ENCODE measurements around the gene CDK11A.

Gene CDK11A

GRCh38 chr1:1768249-1768992 lies 44.3 kb upstream of the CDK11A start:
- no peak overlapping the region for H3K27ac ChIP-seq (replicated peaks)
- DNase-seq (ENCODE audit: low read depth in 1 of 2, low spot score in 1 of 2) = no peak
- H3K27me3 ChIP-seq (ENCODE audit: insufficient read depth, poor library complexity, severe bottlenecking) = no peaks in the 10 kb centered on the region
- H3K4me3 ChIP-seq (replicated peaks; ENCODE audit: insufficient read depth, low read length) = no peak overlapping the region
- TF ChIP-seq REST (IDR thresholded peaks at IDR 0.05; ENCODE audit: insufficient replicate concordance, low read depth) (no peak), CTCF (IDR thresholded peaks at IDR 0.05; ENCODE audit: insufficient read depth, low read length) (no peak), SPI1 (IDR thresholded peaks at IDR 0.05; ENCODE audit: borderline replicate concordance, low read depth) (no peak), GABPA (IDR thresholded peaks at IDR 0.05; ENCODE audit: low read depth) (no peak), POLR2AphosphoS5 (IDR thresholded peaks at IDR 0.05; ENCODE audit: low read depth) (no peak)

DNA sequence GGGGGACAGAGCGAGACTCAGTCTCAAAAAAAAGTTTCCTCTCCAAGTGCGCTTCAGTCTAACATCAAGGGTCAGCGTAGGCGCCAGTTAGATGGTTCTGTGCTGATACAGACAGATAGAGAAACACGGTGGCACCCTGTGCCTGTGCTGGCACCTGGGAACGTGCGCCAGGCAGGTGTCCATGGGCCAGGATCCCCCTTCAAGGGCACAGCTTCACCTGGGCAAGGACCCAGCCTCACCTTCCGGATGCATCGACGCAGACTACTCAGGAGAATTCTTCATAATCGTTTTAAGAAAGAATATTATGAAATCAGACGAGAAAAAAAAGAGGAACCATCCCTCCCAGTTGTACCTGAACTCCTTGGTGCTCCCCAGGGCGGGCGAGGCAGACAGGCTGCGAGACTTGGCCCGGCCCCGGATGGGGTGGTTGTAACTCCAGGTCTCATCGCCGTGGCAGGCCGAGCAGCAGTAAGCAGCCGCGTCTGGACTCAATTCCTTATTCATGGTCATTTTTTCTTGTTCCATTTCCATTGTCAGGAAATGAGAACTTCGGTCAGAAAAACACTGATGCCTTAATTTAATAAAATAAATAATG lies 40.8 kb upstream of the CDK11A start:
- Histone ChIP-seq H3K4me3 (replicated peaks; ENCODE audit: insufficient read depth, low read length) (no peak overlapping the region), H3K27ac (replicated peaks) (peak overlapping the region; percentile 84), H3K27me3 (ENCODE audit: insufficient read depth, poor library complexity, severe bottlenecking) (no peaks in the 10 kb centered on the region)
- TF ChIP-seq SPI1 (IDR thresholded peaks at IDR 0.05; ENCODE audit: borderline replicate concordance, low read depth) (peak; percentile 26; the same call in 1 of the 2 replicates), GABPA (IDR thresholded peaks at IDR 0.05; ENCODE audit: low read depth) (no peak)
- peak; percentile 76 to 96 for DNase-seq (ENCODE audit: low read depth in 1 of 2, low spot score in 1 of 2)

DNA sequence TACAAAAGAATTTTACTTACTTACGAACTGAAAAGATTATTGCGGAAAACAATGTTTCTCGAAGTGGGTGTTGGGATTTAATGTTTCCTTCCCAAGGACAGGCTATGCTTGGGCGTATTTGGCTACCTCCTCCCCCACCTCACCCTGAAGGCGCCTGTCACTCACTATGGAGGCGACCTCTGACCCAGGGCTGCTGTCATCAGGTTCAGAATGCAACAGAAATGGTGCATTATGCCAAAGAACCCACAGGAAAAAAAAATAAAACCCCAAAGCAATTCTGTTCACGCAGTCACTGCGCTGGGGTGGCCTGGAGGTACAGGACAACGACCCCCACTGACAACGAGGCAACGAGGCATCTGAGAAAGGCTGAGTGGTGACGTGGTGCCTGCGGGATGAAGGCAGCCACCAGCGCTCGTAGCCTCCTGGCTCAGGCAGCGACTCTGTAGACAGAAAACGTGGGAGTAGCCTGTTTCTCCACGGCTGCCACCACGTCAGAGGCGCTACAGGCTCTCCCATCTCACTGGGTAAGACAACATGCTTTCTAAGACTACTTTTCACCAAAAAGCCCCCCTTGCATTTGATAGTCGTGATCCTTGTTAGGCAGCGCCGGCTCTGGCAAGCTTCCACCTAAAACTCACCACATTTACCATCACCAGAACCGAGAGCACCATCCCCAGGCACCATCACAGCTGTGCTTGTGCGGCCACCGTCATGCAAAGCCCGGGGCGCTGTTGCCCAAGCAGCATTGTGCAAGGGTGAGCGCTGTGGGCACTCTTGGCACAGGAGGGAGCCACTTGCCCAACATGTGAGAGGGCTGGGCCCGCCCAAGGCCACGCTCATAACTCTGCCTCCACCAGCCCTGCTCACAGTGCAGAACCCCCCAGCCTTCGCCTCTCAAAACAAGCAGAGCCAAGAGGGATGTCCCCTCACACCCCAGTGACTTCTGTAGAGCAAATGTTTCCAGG lies 39.8 kb upstream of the CDK11A start:
- Histone ChIP-seq H3K27ac (replicated peaks) (peak overlapping the region; percentile 84), H3K27me3 (ENCODE audit: insufficient read depth, poor library complexity, severe bottlenecking) (no peaks in the 10 kb centered on the region), H3K4me3 (replicated peaks; ENCODE audit: insufficient read depth, low read length) (no peak overlapping the region)
- peak; percentile 94 to 99 for DNase-seq (ENCODE audit: low read depth in 1 of 2, low spot score in 1 of 2)
- TF ChIP-seq GABPA (IDR thresholded peaks at IDR 0.05; ENCODE audit: low read depth) (no peak), REST (IDR thresholded peaks at IDR 0.05; ENCODE audit: insufficient replicate concordance, low read depth) (peak; percentile 60), SPI1 (IDR thresholded peaks at IDR 0.05; ENCODE audit: borderline replicate concordance, low read depth) (no peak), CTCF (IDR thresholded peaks at IDR 0.05; ENCODE audit: insufficient read depth, low read length) (peak; percentile 35), POLR2AphosphoS5 (IDR thresholded peaks at IDR 0.05; ENCODE audit: low read depth) (peak; percentile 98)
